GM13976 (cell line): Measurements from ENCODE around the gene SLC35F2.

ENCODE experiments used
- DNase-seq: peaks from one replicate; pipeline ENCODE4 v3.0.0; 2012; ENCODE audit warnings: low spot score
- in situ Hi-C: fragments of 300-500 bp; cut with MboI; formaldehyde crosslinking; loops from one replicate; pipeline ENCODE4 v1.12.0; 2022; ENCODE audit warnings: low sequenced_read_pairs, mixed read lengths, inconsistent platforms; ENCODE audit not compliant: unreplicated experiment
- TF ChIP-seq, protein P1 (sequence below): IDR thresholded peaks from 2 replicates; pipeline ENCODE4 v1.5.1; 2012; ENCODE audit warnings: borderline replicate concordance, mild to moderate bottlenecking; ENCODE audit not compliant: insufficient read depth; ENCODE audit errors: extremely low read depth, missing control alignments, control extremely low read depth

The SLC35F2 gene

DNA sequence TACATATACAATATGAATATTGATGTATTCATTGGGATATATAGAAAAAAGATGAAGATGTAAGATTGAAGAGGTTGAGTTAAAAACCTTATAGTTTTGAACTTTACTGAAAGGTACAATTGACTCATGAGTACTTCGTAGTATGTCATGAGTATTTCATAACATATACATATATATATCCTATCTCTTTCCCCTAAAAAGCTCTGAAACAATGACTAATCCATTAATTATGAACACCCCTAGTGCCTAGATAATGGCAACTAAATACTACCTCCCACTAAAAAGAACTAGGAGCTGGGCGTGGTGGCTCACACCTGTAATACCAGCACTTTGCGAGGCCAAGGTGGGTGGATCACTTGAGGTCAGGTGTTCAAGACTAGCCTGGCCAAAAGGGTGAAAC is 31.5 kb downstream of the SLC35F2 start:
- in situ Hi-C loops = no loop called here
- no peak for DNase-seq
- TF ChIP-seq, protein P1, sequence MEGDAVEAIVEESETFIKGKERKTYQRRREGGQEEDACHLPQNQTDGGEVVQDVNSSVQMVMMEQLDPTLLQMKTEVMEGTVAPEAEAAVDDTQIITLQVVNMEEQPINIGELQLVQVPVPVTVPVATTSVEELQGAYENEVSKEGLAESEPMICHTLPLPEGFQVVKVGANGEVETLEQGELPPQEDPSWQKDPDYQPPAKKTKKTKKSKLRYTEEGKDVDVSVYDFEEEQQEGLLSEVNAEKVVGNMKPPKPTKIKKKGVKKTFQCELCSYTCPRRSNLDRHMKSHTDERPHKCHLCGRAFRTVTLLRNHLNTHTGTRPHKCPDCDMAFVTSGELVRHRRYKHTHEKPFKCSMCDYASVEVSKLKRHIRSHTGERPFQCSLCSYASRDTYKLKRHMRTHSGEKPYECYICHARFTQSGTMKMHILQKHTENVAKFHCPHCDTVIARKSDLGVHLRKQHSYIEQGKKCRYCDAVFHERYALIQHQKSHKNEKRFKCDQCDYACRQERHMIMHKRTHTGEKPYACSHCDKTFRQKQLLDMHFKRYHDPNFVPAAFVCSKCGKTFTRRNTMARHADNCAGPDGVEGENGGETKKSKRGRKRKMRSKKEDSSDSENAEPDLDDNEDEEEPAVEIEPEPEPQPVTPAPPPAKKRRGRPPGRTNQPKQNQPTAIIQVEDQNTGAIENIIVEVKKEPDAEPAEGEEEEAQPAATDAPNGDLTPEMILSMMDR = no peak

DNA sequence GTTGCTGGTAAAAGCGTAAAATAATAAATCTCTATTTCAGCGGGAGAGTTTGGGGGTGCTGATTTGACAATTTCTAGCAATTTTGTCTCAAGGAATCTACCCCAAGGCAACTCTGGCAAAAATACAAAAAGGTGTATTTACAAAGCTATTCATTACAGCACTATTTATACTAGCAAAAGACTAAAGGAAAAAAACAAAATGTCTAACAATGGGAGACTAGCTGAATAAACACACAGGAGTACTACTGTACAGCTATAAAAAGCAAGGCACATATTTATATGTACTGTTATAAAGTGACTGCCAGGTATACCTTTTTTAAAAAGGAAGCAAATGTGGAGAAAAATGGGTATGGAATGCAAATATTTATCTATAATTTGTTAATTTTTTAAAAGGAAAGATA is 32.7 kb downstream of the SLC35F2 start:
- TF ChIP-seq, protein P1 = no peak
- in situ Hi-C loops = no loop called here
- no peak for DNase-seq

GRCh38 chr11:107824668-107825369 is 33.8 kb downstream of the SLC35F2 start:
- TF ChIP-seq, protein P1 = no peak

DNA sequence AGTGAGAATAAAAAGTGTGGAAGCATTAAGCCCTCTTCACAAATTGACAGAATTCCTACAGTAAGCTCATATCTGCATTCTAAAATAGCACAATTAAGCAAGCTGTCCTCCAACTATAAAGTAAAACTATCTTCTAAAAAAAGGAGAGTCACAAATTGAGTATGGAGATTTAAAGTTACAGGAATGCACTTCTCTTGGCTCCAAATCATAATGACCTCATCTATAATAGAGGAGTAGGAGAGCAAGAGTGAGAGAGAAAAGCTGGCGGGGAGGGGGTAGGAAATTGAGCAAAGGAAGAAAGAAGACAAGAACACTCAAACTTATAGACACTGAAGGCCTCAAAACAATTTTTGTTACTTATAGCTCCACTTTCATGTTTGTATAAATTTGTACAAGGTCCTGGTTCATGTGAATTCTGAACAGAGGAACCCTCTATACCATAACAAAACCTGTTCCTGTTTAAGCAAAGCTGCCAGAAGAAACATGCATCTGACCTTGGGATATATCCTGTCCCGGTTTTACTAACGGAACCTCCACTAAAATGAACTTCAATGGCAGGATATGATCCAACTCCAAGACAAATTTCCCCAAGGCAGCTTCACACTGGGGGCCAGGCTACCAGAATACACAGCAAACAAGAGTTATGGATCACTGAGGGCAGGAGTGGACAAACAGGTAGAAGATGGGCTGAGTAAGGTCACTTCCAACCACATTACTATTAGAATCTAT is 37.2 kb downstream of the SLC35F2 start:
- in situ Hi-C loops = no loop called here
- DNase-seq = no peak
- TF ChIP-seq, protein P1 = no peak

More at GRCh38 chr11:107824668-107825369, 33.8 kb downstream of the SLC35F2 start:
- DNase-seq = no peak
- in situ Hi-C loops = no loop called here

GRCh38 chr11:107819361-107820014 is 39.1 kb downstream of the SLC35F2 start:
- DNase-seq = no peak
- in situ Hi-C loops = no loop called here
- TF ChIP-seq, protein P1 = no peak

DNA sequence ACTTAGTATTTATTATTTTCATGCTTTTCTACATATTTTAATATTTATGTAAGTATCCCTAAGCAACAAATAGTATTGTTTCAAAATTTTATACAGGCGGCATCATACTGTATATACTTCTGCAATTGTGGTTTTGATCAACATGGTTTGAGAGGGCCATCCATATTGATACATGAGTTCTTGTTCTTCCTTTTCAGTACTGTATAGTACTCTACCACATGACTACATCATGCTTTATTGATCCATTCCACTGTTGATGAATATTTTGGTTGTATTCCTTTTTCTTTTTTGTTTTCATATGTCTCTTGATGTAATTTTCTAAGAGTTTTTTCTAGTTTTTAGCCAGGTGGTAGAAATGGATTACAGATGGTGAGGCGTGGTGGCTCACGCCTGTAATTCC is 40.1 kb downstream of the SLC35F2 start:
- TF ChIP-seq, protein P1 = no peak
- no peak for DNase-seq

More for the DNA sequence above, 40.1 kb downstream of the SLC35F2 start:
- in situ Hi-C loops = no loop called here
